ENCODE measurements around the gene ANTXR1. TPM values are rescaled to one million over a fixed set of nuclear protein-coding genes. Genes with fewer than 3 reads are reported as not detected.

ANTXR1 gene
- total and polyA plus RNA-seq, 2 of the 8 experiments (the other 6 are each of a cell fraction or from before 2014, with no cell fraction given), result 15.8 to 44.3 TPM

DNA sequence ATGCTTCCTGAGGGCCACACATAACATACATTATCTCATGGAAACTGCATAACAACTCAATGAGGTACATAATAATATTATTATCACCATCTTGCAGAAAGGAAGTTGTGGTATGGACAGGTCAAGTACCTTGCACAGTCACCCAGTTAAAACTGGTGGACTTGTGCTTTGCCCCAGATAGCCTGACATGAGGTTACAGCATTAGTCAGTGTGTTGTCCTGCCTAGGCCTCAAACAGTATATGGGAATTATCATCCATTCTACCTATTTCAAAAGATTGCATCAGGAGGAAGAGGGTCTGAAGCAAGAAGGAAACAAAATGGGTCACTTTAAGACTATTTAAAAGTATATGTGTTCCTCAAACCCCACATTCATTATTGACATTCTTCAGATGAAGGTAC, 5.4 kb upstream of the ANTXR1 start:
- Histone ChIP-seq H3K9me3 (ENCODE audit: insufficient read depth in 2 of 2, low read depth in 1 of 2, low read length in 1 of 2) (peaks cover 0 to 2% of the 10 kb centered on the region in 2 experiments; a peak in 1 of 4 replicates), H2BK5ac (ENCODE audit: low read depth, low read length) (no peak overlapping the region), H4K91ac (replicated peaks; ENCODE audit: insufficient read length, low read length) (no peak overlapping the region), H3K27ac (ENCODE audit: low read depth, low read length) (no peak overlapping the region), H3K23ac (ENCODE audit: insufficient read length) (no peak overlapping the region), H3K79me1 (ENCODE audit: low read depth, low read length) (no peaks in the 10 kb centered on the region), H4K8ac (ENCODE audit: extremely low read depth, insufficient read depth, low read length) (no peak overlapping the region), H2BK15ac (ENCODE audit: low read length) (no peak overlapping the region), H3K9ac (replicated peaks in 1 of 4; ENCODE audit: extremely low read depth in 1 of 4, low read depth in 3 of 4, low read length in 3 of 4) (no peak overlapping the region), H3K4ac (replicated peaks; ENCODE audit: insufficient read length, low read depth, low read length) (no peak overlapping the region), H4K20me1 (replicated peaks in 1 of 2; ENCODE audit: control insufficient read depth in 1 of 2, insufficient read depth in 2 of 2, low read length in 2 of 2) (no peaks in the 10 kb centered on the region), H3K23me2 (ENCODE audit: low read depth, low read length) (peaks cover 1% of the 10 kb centered on the region), H3K36me3 (ENCODE audit: control insufficient read depth in 2 of 4, insufficient read depth in 4 of 4, low read length in 3 of 4) (no peaks in the 10 kb centered on the region), H3K4me1 (replicated peaks in 1 of 4; ENCODE audit: control insufficient read depth in 3 of 4, insufficient read depth in 4 of 4, low read length in 3 of 4) (no peaks in the 10 kb centered on the region), H2BK20ac (ENCODE audit: low read length) (no peak overlapping the region), H3K79me2 (ENCODE audit: control insufficient read depth in 1 of 2, insufficient read depth in 2 of 2, low read length in 2 of 2) (no peaks in the 10 kb centered on the region), H2BK120ac (replicated peaks; ENCODE audit: low read depth, low read length) (no peak overlapping the region), H3K56ac (replicated peaks; ENCODE audit: insufficient read length, low read depth, low read length) (no peak overlapping the region), H3K27me3 (replicated peaks in 1 of 4; ENCODE audit: control insufficient read depth in 3 of 4, extremely low read depth in 1 of 4, insufficient read depth in 3 of 4, low read length in 3 of 4) (peaks cover 0 to 8% (median 3%) of the 10 kb centered on the region in 4 experiments; a peak in 4 of 7 replicates), H2AFZ (ENCODE audit: low read length) (no peak overlapping the region), H3K18ac (ENCODE audit: extremely low read depth, low read length) (no peak overlapping the region), H2AK5ac (ENCODE audit: low read depth, low read length) (no peak overlapping the region), H3K14ac (ENCODE audit: insufficient read length) (no peak overlapping the region), H4K5ac (ENCODE audit: insufficient read length, low read depth, low read length) (no peak overlapping the region), H3K4me2 (ENCODE audit: insufficient read depth in 1 of 2, low read depth in 2 of 2, low read length in 2 of 2) (no peak overlapping the region), H2BK12ac (ENCODE audit: low read depth, low read length) (no peak overlapping the region), H3K4me3 (ENCODE audit: extremely low read depth in 1 of 4, insufficient read depth in 2 of 4, low read depth in 3 of 4, low read length in 4 of 4) (no peak overlapping the region)
- no peak for FAIRE-seq
- CTCF ChIA-PET (ENCODE audit: partially characterized antibody), result no interaction called here
- no peak for DNase-seq (ENCODE audit: low read depth in 1 of 2, low spot score in 2 of 2)
- POLR2A ChIA-PET (ENCODE audit: partially characterized antibody), result no interaction called here
- TF ChIP-seq RXRA (IDR thresholded peaks at IDR 0.05; ENCODE audit: insufficient read depth, low read depth, low read length), result no peak
- no peak for TF ChIP-seq SP1 (IDR thresholded peaks at IDR 0.05; ENCODE audit: low read depth, low read length)

Measured in H1 (cell line).